HG03575 (cell line): ENCODE measurements around the gene LTBR.

ENCODE experiments used
- ATAC-seq: cut with Tn5 transposase; IDR thresholded peaks from one replicate; pipeline ENCODE4 v1.9.1; 2021; ENCODE audit not compliant: unreplicated experiment, insufficient number of reproducible peaks, low FRiP score; ENCODE audit errors: extremely low read depth

Gene LTBR

GRCh38 chr12:6435961-6436715, 52.2 kb downstream of the LTBR start:
- no peak for ATAC-seq

GRCh38 chr12:6437586-6437985, 53.6 kb downstream of the LTBR start:
- ATAC-seq: no peak

GRCh38 chr12:6438345-6438744, 54.4 kb downstream of the LTBR start:
- no peak for ATAC-seq

- ATAC-seq: no peak
These were observed 56.4 kb downstream of the LTBR start for GRCh38 chr12:6440391-6440790.
